Hepatocyte (in vitro differentiated cells): ENCODE results near the gene AGAP2. TPM values are rescaled to one million over a fixed set of nuclear protein-coding genes. Genes with fewer than 3 reads are reported as not detected.
A peak's percentile ranks its signal among the peaks of the same experiment; 100 is the strongest.

Source experiments
- DNase-seq: peaks from one replicate; pipeline ENCODE4 v3.0.0-alpha.2; 2016; ENCODE audit warnings: low spot score
- H2AFZ ChIP-seq: fragments of 200-600 bp; sonication (generic); 2 replicates; pipeline ENCODE4 v1.6.0; 2016; ENCODE audit warnings: antibody characterized with exemption, mild to moderate bottlenecking
- H3K27ac ChIP-seq: fragments of 200-600 bp; sonication (generic); 2 replicates; pipeline ENCODE4 v1.5.1; 2016; ENCODE audit warnings: mild to moderate bottlenecking
- H3K27me3 ChIP-seq: fragments of 200-600 bp; sonication (generic); 2 replicates; pipeline ENCODE4 v1.6.1; 2016
- H3K36me3 ChIP-seq: fragments of 200-600 bp; sonication (generic); replicated peaks from 2 replicates; pipeline ENCODE4 v1.5.1; 2016; ENCODE audit warnings: low read depth; ENCODE audit not compliant: insufficient read depth
- H3K4me1 ChIP-seq: fragments of 200-600 bp; sonication (generic); 2 replicates; pipeline ENCODE4 v1.5.1; 2016; ENCODE audit warnings: mild to moderate bottlenecking, moderate library complexity; ENCODE audit not compliant: insufficient read depth
- H3K4me2 ChIP-seq: fragments of 200-600 bp; sonication (generic); 2 replicates; pipeline ENCODE4 v1.6.0; 2016
- H3K4me3 ChIP-seq: fragments of 200-600 bp; sonication (generic); 2 replicates; pipeline ENCODE4 v1.5.1; 2016; ENCODE audit warnings: mild to moderate bottlenecking
- H3K79me2 ChIP-seq: fragments of 200-600 bp; sonication (generic); 2 replicates; pipeline ENCODE4 v1.6.0; 2017; ENCODE audit warnings: mild to moderate bottlenecking
- H3K9me2 ChIP-seq: fragments of 200-600 bp; sonication (generic); replicated peaks from 2 replicates; pipeline ENCODE4 v1.6.0; 2017; ENCODE audit warnings: mild to moderate bottlenecking; ENCODE audit not compliant: insufficient read depth
- H3K9me3 ChIP-seq: fragments of 200-600 bp; sonication (generic); 2 replicates; pipeline ENCODE4 v1.5.1; 2016; ENCODE audit warnings: low read depth, mild to moderate bottlenecking
- H4K20me1 ChIP-seq: fragments of 200-600 bp; sonication (generic); 2 replicates; pipeline ENCODE4 v1.6.0; 2016; ENCODE audit warnings: mild to moderate bottlenecking; ENCODE audit not compliant: insufficient read depth, poor library complexity, severe bottlenecking
- EZH2 ChIP-seq: fragments of 200-600 bp; sonication (generic); IDR thresholded peaks from 2 replicates; pipeline ENCODE4 v1.6.1; 2016; ENCODE audit warnings: antibody characterized with exemption, mild to moderate bottlenecking, borderline replicate concordance
- EZH2phosphoT487 ChIP-seq: fragments of 200-600 bp; sonication (generic); IDR thresholded peaks from one replicate; pipeline ENCODE4 v1.6.1; 2018; ENCODE audit warnings: antibody characterized with exemption, mild to moderate bottlenecking, low read depth, moderate library complexity; ENCODE audit not compliant: unreplicated experiment, severe bottlenecking
- WGBS: methylation state at CpG from one replicate; pipeline ENCODE4 v1.1.6; 2016; ENCODE audit warnings: low lambda C conversion rate; ENCODE audit errors: missing lambda C conversion rate; 5-methylcytosine and 5-hydroxymethylcytosine counted together
- polyA plus RNA-seq: library from polyadenylated mRNA; unstranded; fragments of >200 nt; fragmentation: Nextera tagmentation; extraction: Ambion mirVana; gene quantifications from 2 replicates; pipeline ENCODE4 v1.2.1, GENCODE V29; 2016
- total RNA-seq: library from RNA; depleted of rRNA; stranded (reverse); fragments of >200 nt; gene quantifications from 2 replicates; pipeline ENCODE4 v1.2.3, GENCODE V29; 2014
- TF ChIP-seq, protein P1 (sequence below): fragments of 200-600 bp; sonication (generic); IDR thresholded peaks from 2 replicates; pipeline ENCODE4 v1.5.1; 2016; ENCODE audit warnings: antibody characterized with exemption, mild to moderate bottlenecking; ENCODE audit not compliant: poor library complexity

The AGAP2 gene
- total and polyA plus RNA-seq, 2 experiments from 2014 or later, result 0.04 to 0.33 TPM

DNA sequence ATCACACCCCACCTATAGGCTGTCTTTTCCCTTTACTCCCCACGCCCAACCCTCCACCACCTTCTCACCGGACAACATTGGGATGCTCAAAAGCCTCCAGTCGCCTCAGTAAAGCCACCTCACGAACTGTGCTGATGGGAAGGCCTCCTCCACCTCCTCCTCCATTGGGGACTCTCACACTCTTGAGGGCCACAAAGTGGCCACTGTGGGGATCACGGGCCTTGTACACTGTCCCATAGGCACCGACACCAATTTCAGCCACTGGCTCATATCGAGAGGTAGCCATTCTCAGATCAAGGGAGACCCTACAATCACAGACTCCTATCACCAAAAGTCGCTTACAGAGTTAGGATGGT lies 12.9 kb upstream of the AGAP2 start:
- no peaks in the 10 kb centered on the region for H3K9me2 ChIP-seq
- no peak for DNase-seq
- TF ChIP-seq, protein P1, sequence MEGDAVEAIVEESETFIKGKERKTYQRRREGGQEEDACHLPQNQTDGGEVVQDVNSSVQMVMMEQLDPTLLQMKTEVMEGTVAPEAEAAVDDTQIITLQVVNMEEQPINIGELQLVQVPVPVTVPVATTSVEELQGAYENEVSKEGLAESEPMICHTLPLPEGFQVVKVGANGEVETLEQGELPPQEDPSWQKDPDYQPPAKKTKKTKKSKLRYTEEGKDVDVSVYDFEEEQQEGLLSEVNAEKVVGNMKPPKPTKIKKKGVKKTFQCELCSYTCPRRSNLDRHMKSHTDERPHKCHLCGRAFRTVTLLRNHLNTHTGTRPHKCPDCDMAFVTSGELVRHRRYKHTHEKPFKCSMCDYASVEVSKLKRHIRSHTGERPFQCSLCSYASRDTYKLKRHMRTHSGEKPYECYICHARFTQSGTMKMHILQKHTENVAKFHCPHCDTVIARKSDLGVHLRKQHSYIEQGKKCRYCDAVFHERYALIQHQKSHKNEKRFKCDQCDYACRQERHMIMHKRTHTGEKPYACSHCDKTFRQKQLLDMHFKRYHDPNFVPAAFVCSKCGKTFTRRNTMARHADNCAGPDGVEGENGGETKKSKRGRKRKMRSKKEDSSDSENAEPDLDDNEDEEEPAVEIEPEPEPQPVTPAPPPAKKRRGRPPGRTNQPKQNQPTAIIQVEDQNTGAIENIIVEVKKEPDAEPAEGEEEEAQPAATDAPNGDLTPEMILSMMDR, result no peak
- TF ChIP-seq EZH2phosphoT487 (no peak), EZH2 (no peak)
- H3K27ac ChIP-seq, result peak overlapping the region; percentile 96
- H3K4me1 ChIP-seq, result peaks cover 22% of the 10 kb centered on the region
- peaks cover under 1% of the 10 kb centered on the region for H4K20me1 ChIP-seq
- H3K9me3 ChIP-seq, result no peaks in the 10 kb centered on the region
- H3K4me2 ChIP-seq, result peak overlapping the region; percentile 88
- H3K36me3 ChIP-seq, result peaks cover 3% of the 10 kb centered on the region
- peaks cover 35% of the 10 kb centered on the region for H3K79me2 ChIP-seq
- H3K4me3 ChIP-seq, result peak overlapping the region; percentile 46
- no peak overlapping the region for H2AFZ ChIP-seq
- WGBS, result 8% methylated on average over 8 of the region's 8 CpGs
- H3K27me3 ChIP-seq, result no peaks in the 10 kb centered on the region

DNA sequence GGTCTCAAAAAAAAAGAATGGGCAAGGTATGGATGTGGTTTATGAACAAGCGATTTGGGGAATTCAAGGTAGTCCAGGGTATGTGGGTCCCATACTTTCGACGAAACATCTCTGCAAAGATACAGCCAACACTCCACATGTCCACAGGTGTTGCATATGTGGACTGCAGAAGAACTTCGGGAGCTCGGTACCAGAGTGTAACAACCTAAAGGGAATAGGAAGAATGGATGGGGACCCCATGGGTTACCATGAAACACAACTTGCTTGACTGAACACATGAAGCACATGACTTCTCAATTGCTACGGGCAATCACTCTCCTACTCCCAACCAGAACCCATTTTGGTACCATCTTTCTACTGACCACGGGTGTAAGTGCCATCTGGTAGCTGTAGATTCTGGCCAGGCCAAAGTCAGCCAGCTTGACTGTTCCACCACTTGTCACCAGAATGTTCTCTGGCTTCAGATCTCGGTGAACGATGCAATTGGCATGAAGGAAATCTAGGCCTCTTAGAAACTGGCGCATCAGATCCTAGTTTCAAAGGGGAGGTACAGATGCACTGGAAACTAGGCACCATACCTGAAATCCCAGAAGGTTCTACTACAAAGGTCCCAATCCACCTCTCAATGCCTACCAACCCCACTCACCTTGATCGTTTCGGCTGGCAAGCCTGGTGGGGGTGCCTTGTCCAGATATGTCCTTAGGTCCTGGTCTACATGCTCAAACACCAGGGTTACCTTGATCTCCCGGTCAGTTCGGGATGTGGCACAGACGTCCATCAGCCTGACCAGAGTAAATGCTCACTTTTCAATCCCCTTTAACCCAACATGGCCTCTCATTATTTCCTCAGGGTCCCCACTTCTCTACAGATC lies 12.3 kb upstream of the AGAP2 start:
- Histone ChIP-seq H3K27ac (peak overlapping the region; percentile 96), H3K79me2 (peaks cover 35% of the 10 kb centered on the region), H3K4me1 (peaks cover 23% of the 10 kb centered on the region), H3K36me3 (peaks cover 3% of the 10 kb centered on the region), H2AFZ (no peak overlapping the region), H3K4me3 (peak overlapping the region; percentile 46), H3K4me2 (peak overlapping the region; percentile 88), H4K20me1 (no peaks in the 10 kb centered on the region), H3K9me3 (no peaks in the 10 kb centered on the region), H3K27me3 (no peaks in the 10 kb centered on the region), H3K9me2 (no peaks in the 10 kb centered on the region)
- DNase-seq, result no peak
- no peak for TF ChIP-seq EZH2
- TF ChIP-seq EZH2phosphoT487, result no peak
- TF ChIP-seq, protein P1, result no peak
- WGBS, result 88% methylated on average over 15 of the region's 15 CpGs

- Histone ChIP-seq H3K79me2 (peaks cover 35% of the 10 kb centered on the region), H3K36me3 (peaks cover 3% of the 10 kb centered on the region), H3K27me3 (no peaks in the 10 kb centered on the region), H3K4me2 (no peak overlapping the region), H4K20me1 (no peaks in the 10 kb centered on the region), H3K27ac (no peak overlapping the region), H3K9me2 (no peaks in the 10 kb centered on the region), H2AFZ (no peak overlapping the region), H3K4me1 (peaks cover 25% of the 10 kb centered on the region), H3K4me3 (no peak overlapping the region), H3K9me3 (no peaks in the 10 kb centered on the region)
- TF ChIP-seq EZH2, result no peak
- TF ChIP-seq EZH2phosphoT487, result no peak
- TF ChIP-seq, protein P1, result no peak
- WGBS, result 92% methylated on average over 5 of the region's 5 CpGs
- no peak for DNase-seq
Measured at GRCh38 chr12:57749061-57749460, 10.5 kb upstream of the AGAP2 start.
